ENCODE data around the gene CDON.

The CDON gene

GRCh38 chr11:125940145-125940544, 122.5 kb downstream of the CDON start:
- H3F3A ChIP-seq (ENCODE audit: control insufficient read depth, insufficient read depth): no peaks in the 10 kb centered on the region
- TF ChIP-seq EZH2phosphoT487 (IDR thresholded peaks at IDR 0.05; ENCODE audit: borderline replicate concordance, low read length) (no peak), CTCF (IDR thresholded peaks at IDR 0.05; ENCODE audit: low read depth, low read length, poor library complexity, severe bottlenecking) (no peak)
- H3K9me2 ChIP-seq (replicated peaks; ENCODE audit: control insufficient read depth, low read length): no peaks in the 10 kb centered on the region
- H3K27ac ChIP-seq (ENCODE audit: low read depth, low read length): no peak overlapping the region
- no peaks in the 10 kb centered on the region for H3K9me3 ChIP-seq (ENCODE audit: control insufficient read depth, insufficient read depth, low read length)
- H4K20me1 ChIP-seq (ENCODE audit: control insufficient read depth, insufficient read depth, low read depth, low read length): no peaks in the 10 kb centered on the region
- no peaks in the 10 kb centered on the region for H3K79me2 ChIP-seq (ENCODE audit: control insufficient read depth, low read length)
- H3K4me1 ChIP-seq (ENCODE audit: control insufficient read depth, low read length): peaks cover 2% of the 10 kb centered on the region; the same call in 1 of the 2 replicates
- peaks cover under 1% of the 10 kb centered on the region; the same call in 1 of the 2 replicates for H3K27me3 ChIP-seq (ENCODE audit: control insufficient read depth, low read length)
- no peak overlapping the region for H3K4me2 ChIP-seq (ENCODE audit: low read length)
- no peak overlapping the region for H3K4me3 ChIP-seq (ENCODE audit: low read length)
- H3K36me3 ChIP-seq (ENCODE audit: control insufficient read depth, low read length): no peaks in the 10 kb centered on the region

- peaks cover 4% of the 10 kb centered on the region; the same call in 1 of the 2 replicates for H3K27me3 ChIP-seq (ENCODE audit: control insufficient read depth, low read length)
- no peaks in the 10 kb centered on the region for H4K20me1 ChIP-seq (ENCODE audit: control insufficient read depth, insufficient read depth, low read depth, low read length)
- H3K27ac ChIP-seq (ENCODE audit: low read depth, low read length): no peak overlapping the region
- no peaks in the 10 kb centered on the region for H3K9me3 ChIP-seq (ENCODE audit: control insufficient read depth, insufficient read depth, low read length)
- H3K79me2 ChIP-seq (ENCODE audit: control insufficient read depth, low read length): no peaks in the 10 kb centered on the region
- H3F3A ChIP-seq (ENCODE audit: control insufficient read depth, insufficient read depth): no peaks in the 10 kb centered on the region
- H3K4me2 ChIP-seq (ENCODE audit: low read length): no peak overlapping the region
- H3K4me1 ChIP-seq (ENCODE audit: control insufficient read depth, low read length): peaks cover 2% of the 10 kb centered on the region; the same call in 1 of the 2 replicates
- TF ChIP-seq CTCF (IDR thresholded peaks at IDR 0.05; ENCODE audit: low read depth, low read length, poor library complexity, severe bottlenecking): no peak
- no peak for TF ChIP-seq EZH2phosphoT487 (IDR thresholded peaks at IDR 0.05; ENCODE audit: borderline replicate concordance, low read length)
- H3K9me2 ChIP-seq (replicated peaks; ENCODE audit: control insufficient read depth, low read length): no peaks in the 10 kb centered on the region
- no peaks in the 10 kb centered on the region for H3K36me3 ChIP-seq (ENCODE audit: control insufficient read depth, low read length)
- H3K4me3 ChIP-seq (ENCODE audit: low read length): no peak overlapping the region
These were observed 123.6 kb downstream of the CDON start for GRCh38 chr11:125939081-125939521.

- H3K27ac ChIP-seq (ENCODE audit: low read depth, low read length): no peak overlapping the region
- H3K4me3 ChIP-seq (ENCODE audit: low read length): no peak overlapping the region
- no peak for TF ChIP-seq CTCF (IDR thresholded peaks at IDR 0.05; ENCODE audit: low read depth, low read length, poor library complexity, severe bottlenecking)
- TF ChIP-seq EZH2phosphoT487 (IDR thresholded peaks at IDR 0.05; ENCODE audit: borderline replicate concordance, low read length): no peak
- H3K4me1 ChIP-seq (ENCODE audit: control insufficient read depth, low read length): peaks cover 2% of the 10 kb centered on the region; the same call in 1 of the 2 replicates
- H3K9me3 ChIP-seq (ENCODE audit: control insufficient read depth, insufficient read depth, low read length): no peaks in the 10 kb centered on the region
- no peaks in the 10 kb centered on the region for H3K9me2 ChIP-seq (replicated peaks; ENCODE audit: control insufficient read depth, low read length)
- peaks cover 7% of the 10 kb centered on the region for H3K27me3 ChIP-seq (ENCODE audit: control insufficient read depth, low read length)
- H3K4me2 ChIP-seq (ENCODE audit: low read length): no peak overlapping the region
- H3K36me3 ChIP-seq (ENCODE audit: control insufficient read depth, low read length): no peaks in the 10 kb centered on the region
- H4K20me1 ChIP-seq (ENCODE audit: control insufficient read depth, insufficient read depth, low read depth, low read length): no peaks in the 10 kb centered on the region
- H3K79me2 ChIP-seq (ENCODE audit: control insufficient read depth, low read length): no peaks in the 10 kb centered on the region
- no peaks in the 10 kb centered on the region for H3F3A ChIP-seq (ENCODE audit: control insufficient read depth, insufficient read depth)
These were observed 124.2 kb downstream of the CDON start for GRCh38 chr11:125938418-125938817.

All from DOHH2 (cell line).